ENCODE measurements around the gene CTSF. TPM values are rescaled to one million over a fixed set of nuclear protein-coding genes. Genes with fewer than 3 reads are reported as not detected.
"Not testable (repeated sequence)": the region's sequence is repeated elsewhere in the genome, so short reads cannot be mapped to it uniquely, and the experiment has no call there.

The CTSF gene
- polyA plus RNA-seq, 1 experiment, result 24.3 TPM

DNA sequence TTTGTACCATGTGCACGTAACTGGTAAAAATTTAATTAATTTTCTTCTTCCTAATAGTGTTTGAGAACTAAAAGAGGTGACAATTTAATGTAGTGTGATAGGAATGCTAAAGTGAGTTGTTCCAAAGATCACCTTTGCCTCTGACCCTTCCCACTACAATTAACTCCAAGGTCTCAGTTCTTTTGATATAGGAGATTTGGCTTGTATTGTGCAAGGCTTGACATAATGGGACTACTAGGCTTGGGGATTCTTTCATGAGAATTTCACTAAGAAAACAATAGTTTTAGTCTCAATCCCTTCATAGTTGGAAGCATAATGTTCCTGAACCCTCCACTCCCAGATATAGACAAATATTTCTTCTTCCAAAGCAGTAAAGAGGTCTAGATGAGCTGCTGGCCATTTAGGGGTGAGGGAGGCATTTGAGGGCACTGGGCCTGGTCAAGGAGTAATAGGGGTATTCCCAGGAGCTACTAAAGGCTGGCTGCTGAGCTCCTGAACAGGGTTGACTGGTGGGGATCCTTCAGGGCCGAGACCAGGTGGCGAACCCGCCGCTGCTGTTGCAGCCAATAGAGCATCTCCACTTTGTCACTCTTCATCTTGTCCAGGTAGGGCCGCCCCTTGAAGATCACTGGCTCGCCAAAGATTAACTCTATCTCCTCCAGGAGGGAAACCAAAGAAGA lies 21.7 kb upstream of the CTSF start:
- peaks cover 22% of the 10 kb centered on the region for H3K9me3 ChIP-seq (ENCODE audit: control insufficient read depth, insufficient read depth, low read length)
- TF ChIP-seq, protein P1, sequence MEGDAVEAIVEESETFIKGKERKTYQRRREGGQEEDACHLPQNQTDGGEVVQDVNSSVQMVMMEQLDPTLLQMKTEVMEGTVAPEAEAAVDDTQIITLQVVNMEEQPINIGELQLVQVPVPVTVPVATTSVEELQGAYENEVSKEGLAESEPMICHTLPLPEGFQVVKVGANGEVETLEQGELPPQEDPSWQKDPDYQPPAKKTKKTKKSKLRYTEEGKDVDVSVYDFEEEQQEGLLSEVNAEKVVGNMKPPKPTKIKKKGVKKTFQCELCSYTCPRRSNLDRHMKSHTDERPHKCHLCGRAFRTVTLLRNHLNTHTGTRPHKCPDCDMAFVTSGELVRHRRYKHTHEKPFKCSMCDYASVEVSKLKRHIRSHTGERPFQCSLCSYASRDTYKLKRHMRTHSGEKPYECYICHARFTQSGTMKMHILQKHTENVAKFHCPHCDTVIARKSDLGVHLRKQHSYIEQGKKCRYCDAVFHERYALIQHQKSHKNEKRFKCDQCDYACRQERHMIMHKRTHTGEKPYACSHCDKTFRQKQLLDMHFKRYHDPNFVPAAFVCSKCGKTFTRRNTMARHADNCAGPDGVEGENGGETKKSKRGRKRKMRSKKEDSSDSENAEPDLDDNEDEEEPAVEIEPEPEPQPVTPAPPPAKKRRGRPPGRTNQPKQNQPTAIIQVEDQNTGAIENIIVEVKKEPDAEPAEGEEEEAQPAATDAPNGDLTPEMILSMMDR (IDR thresholded peaks at IDR 0.05; ENCODE audit: low read depth, low read length), result no peak
- H3K27me3 ChIP-seq (ENCODE audit: control insufficient read depth, insufficient read depth, low read length), result peaks cover 4% of the 10 kb centered on the region
- ChIA-PET POLR2A (interaction anchor here (0.6 to 1.1 kb wide), 2 partner anchors 28 to 88 kb away, joined by 3 read pairs; no protein-coding TSS in a partner anchor), CTCF (interaction anchor here (1.1 to 1.2 kb wide), 2 partner anchors 11 to 89 kb away, joined by 4 to 5 read pairs; no protein-coding TSS in a partner anchor)
- no peak for DNase-seq (ENCODE audit: low read depth, low spot score)
- no peak overlapping the region for H3K4me3 ChIP-seq (ENCODE audit: low read depth, low read length)
- no peak overlapping the region for H3K27ac ChIP-seq (ENCODE audit: low read depth, low read length)

DNA sequence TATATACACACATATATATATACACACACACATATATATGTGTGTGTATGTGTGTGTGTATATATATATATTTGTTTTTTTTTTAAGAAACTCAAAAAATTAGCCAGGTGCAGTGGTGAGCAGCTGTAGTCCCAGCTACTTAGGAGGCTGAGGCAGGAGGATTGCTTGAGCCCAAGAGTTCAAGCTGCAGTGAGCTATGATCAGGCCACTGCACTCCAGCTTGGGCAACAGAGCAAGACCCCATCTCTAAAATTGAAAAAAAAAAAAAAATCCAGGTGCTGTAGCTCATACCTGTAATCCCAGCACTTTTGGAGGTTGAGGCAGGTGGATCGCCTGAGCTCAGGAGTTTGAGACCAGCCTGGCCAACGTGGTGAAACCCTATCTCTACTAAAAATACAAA lies 20.9 kb upstream of the CTSF start:
- POLR2A ChIA-PET, result interaction anchor here (0.6 to 1.1 kb wide), 2 partner anchors 27 to 89 kb away, joined by 3 read pairs; no protein-coding TSS in a partner anchor
- CTCF ChIA-PET, result interaction anchor here (0.7 kb wide), 1 partner anchor 12 kb away, joined by 6 read pairs; no protein-coding TSS in a partner anchor
- not testable (repeated sequence) for H3K27ac ChIP-seq (ENCODE audit: low read depth, low read length); H3K4me3 ChIP-seq (ENCODE audit: low read depth, low read length); H3K27me3 ChIP-seq (ENCODE audit: control insufficient read depth, insufficient read depth, low read length); DNase-seq (ENCODE audit: low read depth, low spot score)
- peaks cover 22% of the 10 kb centered on the region for H3K9me3 ChIP-seq (ENCODE audit: control insufficient read depth, insufficient read depth, low read length)

DNA sequence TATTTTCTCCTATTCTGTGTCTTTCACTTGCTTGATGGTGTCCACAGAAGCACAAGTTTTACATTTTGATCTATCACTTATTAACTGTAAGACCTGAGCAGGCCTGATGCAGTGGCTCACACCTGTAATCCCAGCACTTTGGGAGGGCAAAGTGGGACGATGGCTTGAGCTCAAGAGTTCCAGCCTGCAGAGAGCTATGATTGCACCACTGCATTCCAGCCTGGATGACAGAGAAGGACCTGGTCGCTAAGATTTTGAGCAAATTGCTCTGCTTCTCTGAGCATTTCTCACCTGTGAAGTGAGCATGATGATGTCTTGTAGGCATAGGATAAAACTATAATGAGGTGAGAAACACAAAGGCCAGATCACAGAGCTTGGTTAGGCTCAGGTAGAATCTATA lies 17.7 kb upstream of the CTSF start:
- TF ChIP-seq, protein P1 (IDR thresholded peaks at IDR 0.05; ENCODE audit: low read depth, low read length), result no peak
- H3K9me3 ChIP-seq (ENCODE audit: control insufficient read depth, insufficient read depth, low read length), result peaks cover 17% of the 10 kb centered on the region
- H3K27ac ChIP-seq (ENCODE audit: low read depth, low read length), result no peak overlapping the region
- ChIA-PET POLR2A (no interaction called here), CTCF (no interaction called here)
- no peak overlapping the region for H3K4me3 ChIP-seq (ENCODE audit: low read depth, low read length)
- no peak for DNase-seq (ENCODE audit: low read depth, low spot score)
- H3K27me3 ChIP-seq (ENCODE audit: control insufficient read depth, insufficient read depth, low read length), result peaks cover 4% of the 10 kb centered on the region

DNA sequence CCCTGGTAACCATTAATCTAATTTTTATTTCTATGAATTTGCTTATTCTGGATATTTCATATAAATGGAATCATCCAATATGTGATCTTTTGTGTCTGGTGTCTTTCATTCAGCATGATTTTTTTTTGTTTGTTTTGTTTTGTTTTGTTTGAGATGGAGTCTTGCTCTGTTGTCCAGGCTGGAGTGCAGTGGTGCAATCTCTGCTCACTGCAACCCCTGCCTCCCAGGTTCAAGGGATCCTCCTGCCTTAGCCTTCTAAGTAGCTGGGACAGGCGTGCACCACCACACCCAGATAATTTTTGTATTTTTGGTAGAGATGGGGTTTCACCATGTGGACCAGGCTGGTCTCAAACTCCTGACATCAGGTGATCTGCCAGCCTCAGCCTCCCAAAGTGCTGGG lies 17.0 kb upstream of the CTSF start:
- H3K4me3 ChIP-seq (ENCODE audit: low read depth, low read length); H3K27me3 ChIP-seq (ENCODE audit: control insufficient read depth, insufficient read depth, low read length); DNase-seq (ENCODE audit: low read depth, low spot score); CTCF ChIA-PET; H3K27ac ChIP-seq (ENCODE audit: low read depth, low read length); POLR2A ChIA-PET; H3K9me3 ChIP-seq (ENCODE audit: control insufficient read depth, insufficient read depth, low read length): not testable (repeated sequence)

DNA sequence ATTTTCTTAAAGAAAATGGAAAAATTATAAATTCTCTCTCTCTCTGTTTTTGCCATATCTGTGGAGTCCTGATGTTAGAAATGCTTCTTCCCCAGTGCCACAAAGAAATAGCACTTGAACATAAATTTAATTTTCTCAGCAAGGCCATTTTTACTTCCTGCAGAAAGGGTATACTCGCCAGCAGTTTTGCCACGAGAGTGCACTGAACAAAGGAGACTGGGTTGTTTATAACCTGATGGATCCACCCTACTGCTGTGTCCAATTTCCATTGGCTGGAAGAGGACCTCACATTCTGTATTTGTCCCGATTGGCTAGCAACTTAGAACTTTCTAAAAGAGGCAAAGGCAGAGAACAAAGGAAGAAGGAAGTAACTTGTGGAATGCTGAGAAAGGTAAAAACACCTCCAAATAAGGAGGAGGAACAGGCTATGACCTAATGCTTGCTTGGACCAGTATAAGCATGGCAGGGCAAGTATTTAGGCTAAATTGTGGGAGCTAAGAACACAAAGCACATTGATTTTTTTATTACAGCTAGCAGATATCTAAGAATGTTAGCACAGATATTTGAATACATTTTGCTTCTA lies 14.2 kb upstream of the CTSF start:
- POLR2A ChIA-PET; H3K27ac ChIP-seq (ENCODE audit: low read depth, low read length); H3K27me3 ChIP-seq (ENCODE audit: control insufficient read depth, insufficient read depth, low read length); H3K9me3 ChIP-seq (ENCODE audit: control insufficient read depth, insufficient read depth, low read length); CTCF ChIA-PET; DNase-seq (ENCODE audit: low read depth, low spot score); H3K4me3 ChIP-seq (ENCODE audit: low read depth, low read length): not testable (repeated sequence)

DNA sequence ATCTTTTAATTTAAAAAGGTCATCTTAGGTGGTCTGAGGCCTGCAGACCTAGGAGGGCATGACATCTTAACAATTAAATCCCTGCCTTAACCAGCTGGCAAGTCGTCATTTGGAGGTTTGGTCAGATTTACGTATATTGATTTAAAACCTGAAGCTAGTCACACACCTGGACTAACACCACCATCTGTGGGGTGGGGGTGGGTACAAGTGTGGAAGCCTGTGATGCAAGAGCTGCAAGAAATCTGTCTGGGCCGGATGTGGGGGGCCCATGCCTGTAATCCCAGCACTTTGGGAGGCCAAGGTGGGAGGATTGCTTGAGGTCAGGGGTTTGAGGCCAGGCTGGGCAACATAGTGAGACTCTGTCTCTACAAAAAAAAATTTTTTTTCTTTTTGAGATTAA lies 12.9 kb upstream of the CTSF start:
- TF ChIP-seq, protein P1 (IDR thresholded peaks at IDR 0.05; ENCODE audit: low read depth, low read length), result no peak
- POLR2A ChIA-PET, result no interaction called here
- no peak overlapping the region for H3K27ac ChIP-seq (ENCODE audit: low read depth, low read length)
- no peak overlapping the region for H3K4me3 ChIP-seq (ENCODE audit: low read depth, low read length)
- DNase-seq (ENCODE audit: low read depth, low spot score), result no peak
- CTCF ChIA-PET, result interaction anchor here (0.6 to 1.2 kb wide), 2 partner anchors 97 to 191 kb away, joined by 5 to 6 read pairs; no protein-coding TSS in a partner anchor
- H3K27me3 ChIP-seq (ENCODE audit: control insufficient read depth, insufficient read depth, low read length), result no peaks in the 10 kb centered on the region
- H3K9me3 ChIP-seq (ENCODE audit: control insufficient read depth, insufficient read depth, low read length), result peaks cover 7% of the 10 kb centered on the region
